OCI-LY3 (cell line): Measurements from ENCODE around the gene MIB1.

Source experiments
- CTCF ChIP-seq: fragments of 200-600, 300-600 bp; sonication (generic); IDR thresholded peaks from 2 replicates; pipeline ENCODE4 v1.5.1; 2014; ENCODE audit warnings: antibody characterized with exemption, low read length, low read depth
- EZH2phosphoT487 ChIP-seq: fragments of 200-600 bp; shearing (Covaris generic); IDR thresholded peaks from 2 replicates; pipeline ENCODE4 v1.6.1; 2018; ENCODE audit warnings: antibody characterized with exemption, mixed run types, low read depth

GRCh38 chr18:21762181-21762772, 21.7 kb downstream of the MIB1 start:
- TF ChIP-seq CTCF: no peak
- no peak for TF ChIP-seq EZH2phosphoT487
